Hepatocyte (in vitro differentiated cells): ENCODE data around the gene CASKIN1. TPM values are rescaled to one million over a fixed set of nuclear protein-coding genes. Genes with fewer than 3 reads are reported as not detected.

Source experiments
- DNase-seq: peaks from one replicate; pipeline ENCODE4 v3.0.0-alpha.2; 2016; ENCODE audit warnings: low spot score
- H2AFZ ChIP-seq: fragments of 200-600 bp; sonication (generic); 2 replicates; pipeline ENCODE4 v1.6.0; 2016; ENCODE audit warnings: antibody characterized with exemption, mild to moderate bottlenecking
- H3K27ac ChIP-seq: fragments of 200-600 bp; sonication (generic); 2 replicates; pipeline ENCODE4 v1.5.1; 2016; ENCODE audit warnings: mild to moderate bottlenecking
- H3K27me3 ChIP-seq: fragments of 200-600 bp; sonication (generic); 2 replicates; pipeline ENCODE4 v1.6.1; 2016
- H3K36me3 ChIP-seq: fragments of 200-600 bp; sonication (generic); replicated peaks from 2 replicates; pipeline ENCODE4 v1.5.1; 2016; ENCODE audit warnings: low read depth; ENCODE audit not compliant: insufficient read depth
- H3K4me1 ChIP-seq: fragments of 200-600 bp; sonication (generic); 2 replicates; pipeline ENCODE4 v1.5.1; 2016; ENCODE audit warnings: mild to moderate bottlenecking, moderate library complexity; ENCODE audit not compliant: insufficient read depth
- H3K4me2 ChIP-seq: fragments of 200-600 bp; sonication (generic); 2 replicates; pipeline ENCODE4 v1.6.0; 2016
- H3K4me3 ChIP-seq: fragments of 200-600 bp; sonication (generic); 2 replicates; pipeline ENCODE4 v1.5.1; 2016; ENCODE audit warnings: mild to moderate bottlenecking
- H3K79me2 ChIP-seq: fragments of 200-600 bp; sonication (generic); 2 replicates; pipeline ENCODE4 v1.6.0; 2017; ENCODE audit warnings: mild to moderate bottlenecking
- H3K9me2 ChIP-seq: fragments of 200-600 bp; sonication (generic); replicated peaks from 2 replicates; pipeline ENCODE4 v1.6.0; 2017; ENCODE audit warnings: mild to moderate bottlenecking; ENCODE audit not compliant: insufficient read depth
- H3K9me3 ChIP-seq: fragments of 200-600 bp; sonication (generic); 2 replicates; pipeline ENCODE4 v1.5.1; 2016; ENCODE audit warnings: low read depth, mild to moderate bottlenecking
- H4K20me1 ChIP-seq: fragments of 200-600 bp; sonication (generic); 2 replicates; pipeline ENCODE4 v1.6.0; 2016; ENCODE audit warnings: mild to moderate bottlenecking; ENCODE audit not compliant: insufficient read depth, poor library complexity, severe bottlenecking
- EZH2 ChIP-seq: fragments of 200-600 bp; sonication (generic); IDR thresholded peaks from 2 replicates; pipeline ENCODE4 v1.6.1; 2016; ENCODE audit warnings: antibody characterized with exemption, mild to moderate bottlenecking, borderline replicate concordance
- EZH2phosphoT487 ChIP-seq: fragments of 200-600 bp; sonication (generic); IDR thresholded peaks from one replicate; pipeline ENCODE4 v1.6.1; 2018; ENCODE audit warnings: antibody characterized with exemption, mild to moderate bottlenecking, low read depth, moderate library complexity; ENCODE audit not compliant: unreplicated experiment, severe bottlenecking
- WGBS: methylation state at CpG from one replicate; pipeline ENCODE4 v1.1.6; 2016; ENCODE audit warnings: low lambda C conversion rate; ENCODE audit errors: missing lambda C conversion rate; 5-methylcytosine and 5-hydroxymethylcytosine counted together
- polyA plus RNA-seq: library from polyadenylated mRNA; unstranded; fragments of >200 nt; fragmentation: Nextera tagmentation; extraction: Ambion mirVana; gene quantifications from 2 replicates; pipeline ENCODE4 v1.2.1, GENCODE V29; 2016
- total RNA-seq: library from RNA; depleted of rRNA; stranded (reverse); fragments of >200 nt; gene quantifications from 2 replicates; pipeline ENCODE4 v1.2.3, GENCODE V29; 2014
- TF ChIP-seq, protein P1 (sequence below): fragments of 200-600 bp; sonication (generic); IDR thresholded peaks from 2 replicates; pipeline ENCODE4 v1.5.1; 2016; ENCODE audit warnings: antibody characterized with exemption, mild to moderate bottlenecking; ENCODE audit not compliant: poor library complexity

The CASKIN1 gene
- total and polyA plus RNA-seq, 2 experiments from 2014 or later: 0.47 to 1.7 TPM

DNA sequence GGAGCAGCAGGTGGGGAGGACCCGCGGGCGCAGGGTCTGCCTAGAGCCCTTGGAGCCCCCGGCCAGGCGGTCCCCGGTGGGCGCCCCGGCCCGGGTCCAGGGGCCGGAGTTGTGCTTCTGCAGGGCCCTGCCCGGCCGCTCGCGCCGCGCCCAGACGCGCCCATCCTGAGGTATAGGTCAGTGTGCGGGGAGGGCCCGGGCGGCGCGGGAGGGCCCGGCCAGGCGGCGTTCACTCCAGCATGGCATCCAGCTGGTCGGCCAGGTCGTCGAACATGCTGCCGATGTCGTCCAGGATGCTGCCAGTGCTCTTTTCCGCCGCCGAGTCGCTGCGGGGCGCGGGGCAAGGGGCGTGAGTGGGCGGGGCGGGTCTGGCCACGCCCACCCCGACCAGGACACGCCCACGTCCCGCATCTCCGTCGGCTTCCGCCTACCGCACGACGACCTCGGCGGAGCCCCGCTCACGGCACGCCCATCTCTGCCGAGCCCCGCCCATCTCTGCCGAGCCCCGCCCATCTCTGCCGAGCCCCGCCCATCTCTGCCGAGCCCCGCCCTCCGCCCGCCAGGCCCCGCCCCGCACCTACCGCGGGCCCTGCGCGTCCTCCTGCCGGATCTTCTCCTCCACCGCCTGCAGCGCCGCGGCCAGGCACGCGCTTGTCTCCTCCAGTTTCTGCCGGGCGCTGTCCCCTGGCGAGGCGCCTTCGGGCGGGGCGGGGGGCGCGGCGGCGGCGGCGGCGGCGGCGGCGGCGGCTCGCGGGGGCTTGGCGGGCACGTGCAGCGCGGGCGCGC lies 17.9 kb downstream of the CASKIN1 start:
- Histone ChIP-seq H2AFZ (no peak overlapping the region), H3K27ac (no peak overlapping the region), H3K79me2 (no peaks in the 10 kb centered on the region), H3K4me3 (no peak overlapping the region), H3K27me3 (no peaks in the 10 kb centered on the region), H3K9me3 (no peaks in the 10 kb centered on the region), H3K36me3 (no peaks in the 10 kb centered on the region), H4K20me1 (no peaks in the 10 kb centered on the region), H3K4me2 (no peak overlapping the region), H3K9me2 (no peaks in the 10 kb centered on the region), H3K4me1 (no peaks in the 10 kb centered on the region)
- TF ChIP-seq EZH2 (no peak), EZH2phosphoT487 (no peak)
- TF ChIP-seq, protein P1, sequence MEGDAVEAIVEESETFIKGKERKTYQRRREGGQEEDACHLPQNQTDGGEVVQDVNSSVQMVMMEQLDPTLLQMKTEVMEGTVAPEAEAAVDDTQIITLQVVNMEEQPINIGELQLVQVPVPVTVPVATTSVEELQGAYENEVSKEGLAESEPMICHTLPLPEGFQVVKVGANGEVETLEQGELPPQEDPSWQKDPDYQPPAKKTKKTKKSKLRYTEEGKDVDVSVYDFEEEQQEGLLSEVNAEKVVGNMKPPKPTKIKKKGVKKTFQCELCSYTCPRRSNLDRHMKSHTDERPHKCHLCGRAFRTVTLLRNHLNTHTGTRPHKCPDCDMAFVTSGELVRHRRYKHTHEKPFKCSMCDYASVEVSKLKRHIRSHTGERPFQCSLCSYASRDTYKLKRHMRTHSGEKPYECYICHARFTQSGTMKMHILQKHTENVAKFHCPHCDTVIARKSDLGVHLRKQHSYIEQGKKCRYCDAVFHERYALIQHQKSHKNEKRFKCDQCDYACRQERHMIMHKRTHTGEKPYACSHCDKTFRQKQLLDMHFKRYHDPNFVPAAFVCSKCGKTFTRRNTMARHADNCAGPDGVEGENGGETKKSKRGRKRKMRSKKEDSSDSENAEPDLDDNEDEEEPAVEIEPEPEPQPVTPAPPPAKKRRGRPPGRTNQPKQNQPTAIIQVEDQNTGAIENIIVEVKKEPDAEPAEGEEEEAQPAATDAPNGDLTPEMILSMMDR: no peak
- 78% methylated on average over 28 of the region's 106 CpGs for WGBS
- DNase-seq: no peak

DNA sequence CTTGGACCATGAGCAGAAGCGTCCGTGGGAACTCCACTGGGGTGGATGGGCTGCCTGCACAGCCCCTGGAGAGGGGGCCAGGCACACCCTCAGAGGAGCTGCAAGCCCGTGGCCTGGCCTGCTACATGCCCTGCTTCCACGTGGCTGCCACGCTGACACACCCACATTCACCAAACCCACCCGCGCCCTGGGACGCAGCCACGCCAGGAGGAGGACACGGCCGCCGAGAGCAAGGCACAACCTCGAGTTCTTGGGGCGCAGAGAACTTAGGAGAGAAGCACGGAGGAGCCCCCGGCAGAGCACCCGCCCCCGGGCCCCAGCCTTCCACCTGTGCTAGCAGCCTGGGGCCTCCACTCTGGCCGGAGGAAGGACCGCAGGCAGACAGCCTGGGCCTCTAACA lies 18.8 kb downstream of the CASKIN1 start:
- H3K36me3 ChIP-seq: no peaks in the 10 kb centered on the region
- H3K79me2 ChIP-seq: no peaks in the 10 kb centered on the region
- TF ChIP-seq EZH2: no peak
- TF ChIP-seq, protein P1: no peak
- TF ChIP-seq EZH2phosphoT487: no peak
- whole genome bisulfite sequencing: 97% methylated on average over 18 of the region's 20 CpGs
- H3K4me1 ChIP-seq: no peaks in the 10 kb centered on the region
- no peak overlapping the region for H2AFZ ChIP-seq
- H3K9me3 ChIP-seq: no peaks in the 10 kb centered on the region
- no peak overlapping the region for H3K4me2 ChIP-seq
- no peaks in the 10 kb centered on the region for H3K27me3 ChIP-seq
- no peak overlapping the region for H3K27ac ChIP-seq
- H3K9me2 ChIP-seq: no peaks in the 10 kb centered on the region
- H3K4me3 ChIP-seq: no peak overlapping the region
- DNase-seq: no peak
- no peaks in the 10 kb centered on the region for H4K20me1 ChIP-seq

DNA sequence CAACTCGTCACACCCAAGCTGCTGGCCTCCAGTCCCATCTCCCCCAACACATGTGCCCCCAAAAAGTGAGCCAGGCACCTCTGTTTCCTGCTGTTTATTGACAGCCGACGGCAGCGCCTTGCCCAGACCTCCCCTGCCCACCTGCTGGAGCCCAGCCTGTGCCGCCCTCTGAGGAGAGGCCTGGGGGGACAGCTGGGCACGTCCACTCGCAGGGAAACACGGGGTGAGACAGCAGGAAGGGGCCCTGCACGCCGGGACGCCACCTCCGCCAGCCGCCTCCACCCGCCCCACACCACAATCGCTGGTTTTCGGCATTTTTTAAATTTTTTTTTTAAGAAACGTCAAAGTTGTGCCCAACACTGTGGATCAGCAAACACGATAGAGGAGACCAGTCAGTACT lies 19.3 kb downstream of the CASKIN1 start:
- no peak overlapping the region for H3K4me3 ChIP-seq
- H4K20me1 ChIP-seq: no peaks in the 10 kb centered on the region
- no peak overlapping the region for H3K4me2 ChIP-seq
- TF ChIP-seq, protein P1: no peak
- no peak for TF ChIP-seq EZH2phosphoT487
- no peak for TF ChIP-seq EZH2
- H3K9me2 ChIP-seq: no peaks in the 10 kb centered on the region
- H3K27me3 ChIP-seq: no peaks in the 10 kb centered on the region
- no peak for DNase-seq
- 91% methylated on average over 18 of the region's 18 CpGs for WGBS
- no peaks in the 10 kb centered on the region for H3K4me1 ChIP-seq
- no peak overlapping the region for H3K27ac ChIP-seq
- no peaks in the 10 kb centered on the region for H3K79me2 ChIP-seq
- H2AFZ ChIP-seq: no peak overlapping the region
- no peaks in the 10 kb centered on the region for H3K36me3 ChIP-seq
- H3K9me3 ChIP-seq: no peaks in the 10 kb centered on the region
